GM12891 (cell line): ENCODE measurements around the gene IYD.

Experiments
- POLR2A ChIP-seq: IDR thresholded peaks from 2 replicates; pipeline ENCODE4 v1.6.1; 2011; ENCODE audit warnings: low read depth, low read length, control low read depth
- POLR2AphosphoS5 ChIP-seq: IDR thresholded peaks from 2 replicates; pipeline ENCODE4 v1.6.1; 2011; ENCODE audit warnings: low read depth, low read length, control low read depth
- POU2F2 ChIP-seq: IDR thresholded peaks from 2 replicates; pipeline ENCODE4 v1.6.1; 2011; ENCODE audit warnings: low read depth, mild to moderate bottlenecking, control low read depth, low read length, moderate library complexity
- SPI1 ChIP-seq: IDR thresholded peaks from 2 replicates; pipeline ENCODE4 v1.6.1; 2011; ENCODE audit warnings: low read depth, low read length, control low read depth
- TAF1 ChIP-seq: IDR thresholded peaks from 2 replicates; pipeline ENCODE4 v1.6.1; 2011; ENCODE audit warnings: low read depth, low read length, control low read depth

GRCh38 chr6:150409576-150410066, 40.8 kb downstream of the IYD start:
- TF ChIP-seq POLR2A, result no peak
- TF ChIP-seq SPI1, result no peak
- no peak for TF ChIP-seq TAF1
- no peak for TF ChIP-seq POLR2AphosphoS5
- no peak for TF ChIP-seq POU2F2
